IPS DF 19.7 (cell line): ENCODE measurements around the gene NR1D2.

ENCODE experiments used
- DNase-seq: peaks from one replicate; pipeline ENCODE4 v3.0.0-alpha.2; 2013; ENCODE audit warnings: low read depth, low spot score

The NR1D2 gene

DNA sequence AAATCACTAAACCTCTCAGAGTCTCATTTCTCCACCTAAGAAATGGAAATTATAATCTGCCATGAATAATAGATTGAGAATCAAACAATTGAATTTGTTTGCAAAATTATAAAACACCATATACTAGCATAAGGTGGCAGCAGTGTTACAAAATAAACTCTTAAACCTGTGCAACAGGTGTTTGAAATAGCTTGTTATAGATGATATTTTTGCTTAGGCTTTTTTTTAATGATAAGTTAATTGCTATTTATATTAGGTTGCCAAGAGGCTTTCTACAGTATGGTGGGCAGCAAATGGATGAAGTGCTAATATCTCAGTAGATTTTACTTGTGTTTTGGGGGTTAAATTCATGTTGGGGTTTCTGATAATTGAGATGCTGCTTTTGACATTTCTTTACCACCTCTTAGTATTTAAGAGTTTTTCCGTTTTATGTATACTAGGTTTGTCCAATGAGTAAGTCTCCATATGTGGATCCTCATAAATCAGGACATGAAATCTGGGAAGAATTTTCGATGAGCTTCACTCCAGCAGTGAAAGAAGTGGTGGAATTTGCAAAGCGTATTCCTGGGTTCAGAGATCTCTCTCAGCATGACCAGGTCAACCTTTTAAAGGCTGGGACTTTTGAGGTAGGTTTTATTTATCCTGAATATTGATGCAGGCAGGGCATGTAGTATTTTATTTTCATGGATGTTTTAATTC lies 19.6 kb downstream of the NR1D2 start:
- no peak for DNase-seq

DNA sequence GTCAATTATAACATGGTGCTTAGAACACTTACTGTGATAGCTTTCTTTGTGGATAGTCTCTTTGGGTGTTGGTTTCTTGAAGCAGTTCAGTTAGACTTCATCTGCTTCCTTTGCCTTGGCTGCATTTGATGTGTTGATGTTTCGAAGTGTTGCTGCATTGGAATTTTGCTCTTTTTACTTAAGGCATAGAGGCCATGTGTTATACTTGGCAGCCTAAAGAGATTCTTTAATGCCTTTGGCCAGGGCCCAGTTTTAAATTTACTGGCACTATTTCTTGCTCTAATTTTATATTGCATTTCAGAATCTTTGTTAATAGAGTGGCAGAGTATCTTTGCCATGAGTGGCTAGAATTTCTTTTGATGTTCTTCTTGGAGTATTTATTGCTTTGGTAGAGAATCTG lies 21.2 kb downstream of the NR1D2 start:
- no peak for DNase-seq

DNA sequence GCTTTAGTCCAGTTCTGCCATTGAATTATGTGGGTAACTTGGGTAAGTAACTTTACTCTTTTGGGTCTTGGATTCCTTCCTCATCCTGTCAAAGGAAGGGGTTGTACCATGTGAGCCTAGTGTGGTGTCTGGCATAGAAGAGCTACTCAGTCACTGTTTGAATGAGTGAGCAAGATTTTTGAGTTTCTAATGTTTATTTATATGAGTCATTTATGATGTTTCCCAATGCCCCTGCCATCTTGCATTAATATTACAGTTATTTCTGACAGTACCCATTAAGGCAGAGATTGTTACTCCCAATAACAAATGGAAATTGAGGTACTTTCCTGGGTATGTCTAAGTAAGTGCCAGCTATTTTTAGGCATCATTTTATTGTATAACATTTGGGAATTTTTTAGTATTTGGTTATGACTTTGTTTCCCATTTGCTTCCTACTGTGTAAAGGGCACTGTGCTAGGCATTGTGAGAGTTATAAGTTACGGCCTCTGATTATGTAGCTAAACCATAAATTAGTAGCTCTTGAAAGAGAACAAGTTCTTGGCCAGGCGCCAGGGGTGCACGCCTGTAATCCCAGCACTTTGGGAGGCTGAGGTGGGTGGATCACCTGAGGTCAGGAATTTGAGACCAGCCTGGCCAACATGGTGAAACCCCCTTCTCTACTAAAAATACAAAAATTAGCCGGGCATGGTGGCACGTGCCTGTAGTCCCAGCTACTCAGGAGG lies 23.5 kb downstream of the NR1D2 start:
- DNase-seq, result no peak

DNA sequence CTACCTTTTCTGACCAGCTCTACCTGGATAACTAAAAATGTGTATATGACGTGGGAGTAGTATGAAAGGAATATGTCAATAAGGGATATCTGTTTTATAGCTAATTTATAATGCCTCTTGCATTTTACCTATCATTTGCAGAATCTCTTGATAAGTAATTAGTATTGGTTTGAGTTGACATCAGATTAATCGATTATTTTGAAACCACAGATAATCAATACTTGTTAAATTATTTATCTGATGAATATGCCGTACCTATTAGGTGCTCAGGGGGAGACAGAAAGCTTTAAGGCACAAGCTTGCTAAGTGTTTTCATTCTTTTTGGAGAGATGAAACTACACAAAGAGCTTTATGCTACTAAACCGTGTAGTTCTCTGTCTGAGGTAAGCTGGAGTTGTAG lies 24.3 kb downstream of the NR1D2 start:
- DNase-seq, result no peak

DNA sequence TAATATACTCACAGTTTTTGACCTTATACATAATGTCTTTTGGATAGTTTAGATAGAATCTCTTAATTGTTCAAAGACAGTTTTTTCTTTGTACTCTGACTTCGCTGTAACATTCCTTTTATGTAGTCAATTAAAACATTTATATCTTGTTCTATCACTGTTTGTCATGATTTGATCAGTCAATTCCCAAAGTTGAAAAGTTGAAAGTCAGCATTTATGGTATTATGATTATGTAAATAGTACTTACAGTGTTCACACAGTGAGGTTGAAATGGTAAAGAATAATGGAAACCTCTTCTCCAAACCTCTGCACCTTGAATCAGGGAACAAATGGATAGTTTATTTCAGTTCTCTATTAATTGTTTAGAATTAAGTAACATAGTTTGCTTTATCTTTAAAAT lies 26.6 kb downstream of the NR1D2 start:
- no peak for DNase-seq

DNA sequence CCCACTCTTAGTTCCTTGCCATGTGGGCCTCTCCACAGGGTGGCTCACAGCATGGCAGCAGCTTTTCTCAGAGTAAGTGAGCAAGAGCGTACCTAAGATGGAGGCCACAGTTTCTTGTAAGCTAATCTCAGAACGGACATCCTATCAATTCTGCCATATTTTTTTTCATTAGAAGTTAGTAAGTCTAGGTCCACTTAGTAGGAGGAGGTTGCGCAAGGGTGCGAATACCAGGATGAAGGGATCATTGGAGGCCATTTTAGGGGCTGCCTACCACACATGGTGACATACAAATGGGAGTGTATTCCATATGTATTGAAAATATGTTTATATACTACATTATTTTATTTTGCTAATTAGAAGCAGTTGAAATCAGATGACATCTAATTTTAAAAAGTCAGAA lies 31.5 kb downstream of the NR1D2 start:
- no peak for DNase-seq

GRCh38 chr3:23979569-23979968 lies 34.5 kb downstream of the NR1D2 start:
- DNase-seq, result no peak

- DNase-seq, result no peak
Observed at GRCh38 chr3:23981136-23981535, 36.0 kb downstream of the NR1D2 start.

GRCh38 chr3:23981955-23982354 lies 36.9 kb downstream of the NR1D2 start:
- DNase-seq, result no peak

- no peak for DNase-seq
Observed at GRCh38 chr3:23984934-23985333, 39.8 kb downstream of the NR1D2 start.

DNA sequence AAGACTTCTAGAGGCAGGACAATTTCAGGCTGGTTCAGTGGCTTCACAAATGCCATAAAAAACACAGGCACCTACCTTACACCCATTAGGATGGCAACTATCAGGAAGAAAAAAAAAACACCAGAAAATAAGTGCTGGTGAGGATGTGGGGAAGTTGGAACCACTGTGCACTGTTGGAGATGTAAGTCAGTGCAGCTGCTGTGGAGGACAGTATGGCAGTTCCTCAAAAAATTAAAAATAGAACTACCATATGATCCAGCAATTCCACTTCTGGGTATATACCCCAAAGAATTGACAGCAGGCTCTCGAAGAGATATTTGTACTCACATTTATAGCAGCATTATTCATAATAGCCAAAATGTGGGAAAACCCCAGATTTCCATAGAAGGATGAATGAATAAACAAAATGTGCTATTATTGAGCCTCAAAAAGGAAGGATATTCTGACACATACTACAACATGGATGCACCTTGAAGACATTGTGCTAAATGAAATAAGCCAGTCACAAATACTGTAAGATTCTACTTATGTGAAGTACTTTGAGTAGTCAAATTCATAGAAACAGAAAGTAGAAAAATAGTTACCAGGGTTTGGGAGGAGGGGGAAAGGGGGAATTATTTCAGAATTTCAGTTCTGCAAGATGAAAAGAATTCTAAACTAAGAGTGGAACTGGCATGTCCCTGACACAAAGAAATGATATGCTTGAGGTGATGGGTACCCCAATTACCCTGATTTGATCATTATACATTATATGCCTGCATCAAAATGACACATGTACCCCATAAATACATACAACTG lies 40.9 kb downstream of the NR1D2 start:
- no peak for DNase-seq

GRCh38 chr3:23987356-23987755 lies 42.3 kb downstream of the NR1D2 start:
- no peak for DNase-seq

GRCh38 chr3:23991306-23991682 lies 46.2 kb downstream of the NR1D2 start:
- DNase-seq, result no peak

- DNase-seq, result no peak
Observed at GRCh38 chr3:23991683-23992628, 46.9 kb downstream of the NR1D2 start.

- DNase-seq, result no peak
Observed at GRCh38 chr3:23993556-23994243, 48.6 kb downstream of the NR1D2 start.

DNA sequence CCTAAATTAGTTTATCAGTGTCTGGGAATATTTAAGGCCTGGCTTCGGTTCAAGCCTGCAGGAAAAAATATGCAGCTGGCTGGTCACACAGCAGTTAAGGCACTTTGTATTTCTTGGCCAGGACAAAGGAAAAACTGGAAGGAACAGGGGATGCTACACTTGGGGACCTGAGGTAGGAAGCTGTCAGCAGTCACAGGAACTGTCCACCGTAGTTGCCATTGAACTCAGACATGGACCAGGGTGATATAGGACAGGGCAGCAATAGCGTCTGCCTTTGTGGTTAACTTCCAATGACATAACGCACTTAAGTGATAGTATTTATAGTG lies 49.1 kb downstream of the NR1D2 start:
- DNase-seq, result no peak

GRCh38 chr3:23995219-23995618 lies 50.1 kb downstream of the NR1D2 start:
- no peak for DNase-seq

GRCh38 chr3:23996095-23996524 lies 51.0 kb downstream of the NR1D2 start:
- DNase-seq, result no peak

- no peak for DNase-seq
Observed at GRCh38 chr3:23999012-23999641, 54.0 kb downstream of the NR1D2 start.

DNA sequence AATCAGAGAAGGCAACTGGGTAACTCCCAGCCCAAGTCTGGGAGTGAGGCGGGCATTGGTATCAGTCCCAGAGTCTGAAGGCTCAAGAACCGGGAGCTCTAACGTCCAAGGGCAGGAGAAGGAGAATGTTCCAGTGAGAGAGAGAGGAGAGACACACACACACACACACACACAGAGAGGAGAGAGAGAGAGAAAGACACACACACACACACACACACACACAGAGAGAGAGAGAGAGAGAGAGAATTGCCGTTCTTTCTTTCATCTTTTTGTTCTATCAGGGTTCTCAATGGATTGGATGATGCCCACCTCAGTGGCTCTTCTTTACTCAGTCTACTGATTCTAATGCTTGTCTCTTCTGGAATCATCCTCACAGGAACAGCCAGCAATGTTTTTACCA lies 57.0 kb downstream of the NR1D2 start:
- DNase-seq, result no peak

GRCh38 chr3:24003466-24003865 lies 58.4 kb downstream of the NR1D2 start:
- no peak for DNase-seq
